ENCODE measurements around the gene CEACAM19.
"Not testable (repeated sequence)": the region's sequence is repeated elsewhere in the genome, so short reads cannot be mapped to it uniquely, and the experiment has no call there.

The CEACAM19 gene, protein sequence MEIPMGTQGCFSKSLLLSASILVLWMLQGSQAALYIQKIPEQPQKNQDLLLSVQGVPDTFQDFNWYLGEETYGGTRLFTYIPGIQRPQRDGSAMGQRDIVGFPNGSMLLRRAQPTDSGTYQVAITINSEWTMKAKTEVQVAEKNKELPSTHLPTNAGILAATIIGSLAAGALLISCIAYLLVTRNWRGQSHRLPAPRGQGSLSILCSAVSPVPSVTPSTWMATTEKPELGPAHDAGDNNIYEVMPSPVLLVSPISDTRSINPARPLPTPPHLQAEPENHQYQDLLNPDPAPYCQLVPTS

GRCh38 chr19:44671400-44671799 lies at the start of gene CEACAM19:
TSS of gene CEACAM19 (plus strand) at chr19:44671482. CDS start at chr19:44671932, 450 bp downstream.
- no peak for DNase-seq

GRCh38 chr19:44623080-44623479 lies 48.2 kb upstream of the CEACAM19 start:
- no peak for DNase-seq

GRCh38 chr19:44623626-44624025 lies 47.7 kb upstream of the CEACAM19 start:
- DNase-seq = no peak

DNA sequence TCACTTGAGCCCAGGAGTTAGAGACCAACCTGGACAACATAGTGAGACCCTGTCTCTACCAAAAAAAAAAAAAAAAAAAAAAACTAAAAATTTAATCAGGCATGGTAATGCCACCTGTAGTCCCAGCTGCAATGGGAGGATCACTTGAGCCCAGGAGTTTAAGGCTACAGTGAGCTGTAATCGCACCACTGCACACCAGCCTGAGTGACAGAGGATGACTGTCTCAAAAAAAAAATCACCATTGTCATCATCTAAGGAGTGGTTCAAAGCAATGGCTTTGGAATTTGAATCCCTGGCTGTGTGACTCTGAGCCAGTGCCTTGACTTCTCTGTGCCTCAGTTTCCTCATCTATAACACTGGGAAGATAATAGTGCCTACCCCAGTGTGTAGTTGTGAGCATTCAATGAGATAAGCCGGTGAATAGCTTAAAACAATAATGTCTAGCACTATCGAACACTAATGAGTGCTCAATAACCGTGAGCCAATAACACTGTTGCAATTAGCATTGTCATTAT lies 46.4 kb upstream of the CEACAM19 start:
- DNase-seq = no peak

DNA sequence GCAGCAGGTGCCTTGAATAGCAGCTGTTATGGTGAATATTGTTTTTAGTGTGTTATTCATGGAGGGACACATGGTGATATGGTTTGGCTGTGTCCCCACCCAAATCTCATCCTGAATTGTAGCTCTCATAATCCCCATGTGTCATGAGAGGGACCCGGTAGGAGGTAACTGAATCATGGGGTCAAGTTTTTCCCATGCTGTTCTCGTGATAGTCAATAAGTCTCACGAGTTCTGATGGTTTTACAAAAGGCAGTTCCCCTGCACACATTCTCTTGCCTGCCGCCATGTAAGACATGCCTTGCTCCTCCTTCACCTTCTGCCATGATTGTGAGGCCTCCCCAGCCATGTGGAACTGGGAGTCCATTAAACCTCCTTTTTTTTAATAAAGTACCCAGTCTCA lies 45.6 kb upstream of the CEACAM19 start:
- not testable (repeated sequence) for DNase-seq

DNA sequence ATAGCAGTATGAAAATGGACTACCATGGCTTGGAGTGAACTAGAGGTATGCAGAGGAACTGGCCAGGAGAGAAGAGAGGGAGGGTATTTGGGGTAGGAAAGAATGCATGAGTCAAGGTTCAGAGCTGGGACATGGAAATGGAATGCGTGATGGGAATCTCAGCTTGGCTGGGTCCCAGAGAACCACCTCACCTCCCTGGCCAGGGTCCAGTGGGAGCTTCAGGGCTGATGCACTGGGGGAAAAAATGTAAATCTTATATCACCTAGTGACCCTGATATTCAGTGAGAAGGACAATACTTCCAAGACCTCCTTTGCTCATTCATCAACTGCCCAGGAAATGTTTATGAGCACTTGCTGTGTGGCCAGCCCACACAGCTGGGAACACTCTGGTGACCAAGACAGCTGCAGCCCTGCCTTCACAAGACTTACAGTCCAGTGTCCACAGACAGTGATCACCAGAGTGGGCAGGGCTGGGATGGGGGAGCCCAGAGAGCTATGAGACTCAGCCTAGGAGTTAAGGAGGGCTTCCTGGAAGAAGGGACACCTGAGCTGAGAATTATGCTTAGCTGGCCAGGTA lies 45.1 kb upstream of the CEACAM19 start:
- DNase-seq = peak; percentile 64

- no peak for DNase-seq
Measured at GRCh38 chr19:44627631-44628030, 43.7 kb upstream of the CEACAM19 start.

DNA sequence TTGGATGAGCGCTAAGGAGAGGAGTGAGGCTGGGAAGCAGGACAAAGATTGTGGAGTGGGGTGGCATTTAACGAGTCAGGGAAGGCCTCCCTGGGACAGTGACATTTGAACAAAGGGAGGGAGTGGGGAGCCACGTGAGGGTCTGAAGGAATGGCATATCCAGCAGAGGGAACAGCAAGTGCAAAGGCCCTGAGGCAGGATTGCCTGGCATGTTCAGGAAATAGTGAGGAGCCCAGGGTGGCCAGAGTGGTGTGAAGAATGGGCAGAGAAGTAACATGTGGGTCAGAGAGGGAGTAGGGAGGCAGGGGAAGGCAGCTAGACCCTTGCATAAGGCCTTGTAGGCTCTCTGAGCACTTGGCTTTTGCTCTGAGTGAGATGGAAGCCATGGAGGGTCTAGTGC lies 42.5 kb upstream of the CEACAM19 start:
- DNase-seq = no peak

- not testable (repeated sequence) for DNase-seq
Measured at GRCh38 chr19:44631611-44632010, 39.7 kb upstream of the CEACAM19 start.

GRCh38 chr19:44634058-44634457 lies 37.2 kb upstream of the CEACAM19 start:
- not testable (repeated sequence) for DNase-seq

DNA sequence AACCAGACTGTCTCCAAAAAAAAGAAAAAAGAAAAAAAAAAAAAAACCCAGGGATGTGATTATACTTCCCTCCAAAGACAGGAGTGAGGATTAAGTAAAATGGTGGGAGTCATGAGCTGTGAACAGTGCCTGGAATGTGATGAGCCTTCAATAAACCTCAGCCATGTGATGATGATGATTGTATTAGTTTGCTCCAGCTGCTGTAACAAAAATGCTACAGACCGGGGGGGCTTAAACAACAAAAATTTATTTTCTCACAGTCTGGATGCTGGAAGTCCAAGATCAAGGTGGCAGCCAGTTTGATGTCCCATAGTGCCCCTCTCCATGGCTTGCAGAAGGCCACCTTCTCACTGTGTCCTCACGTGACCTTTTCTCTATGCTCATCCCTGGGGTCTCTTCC lies 36.5 kb upstream of the CEACAM19 start:
- no peak for DNase-seq

DNA sequence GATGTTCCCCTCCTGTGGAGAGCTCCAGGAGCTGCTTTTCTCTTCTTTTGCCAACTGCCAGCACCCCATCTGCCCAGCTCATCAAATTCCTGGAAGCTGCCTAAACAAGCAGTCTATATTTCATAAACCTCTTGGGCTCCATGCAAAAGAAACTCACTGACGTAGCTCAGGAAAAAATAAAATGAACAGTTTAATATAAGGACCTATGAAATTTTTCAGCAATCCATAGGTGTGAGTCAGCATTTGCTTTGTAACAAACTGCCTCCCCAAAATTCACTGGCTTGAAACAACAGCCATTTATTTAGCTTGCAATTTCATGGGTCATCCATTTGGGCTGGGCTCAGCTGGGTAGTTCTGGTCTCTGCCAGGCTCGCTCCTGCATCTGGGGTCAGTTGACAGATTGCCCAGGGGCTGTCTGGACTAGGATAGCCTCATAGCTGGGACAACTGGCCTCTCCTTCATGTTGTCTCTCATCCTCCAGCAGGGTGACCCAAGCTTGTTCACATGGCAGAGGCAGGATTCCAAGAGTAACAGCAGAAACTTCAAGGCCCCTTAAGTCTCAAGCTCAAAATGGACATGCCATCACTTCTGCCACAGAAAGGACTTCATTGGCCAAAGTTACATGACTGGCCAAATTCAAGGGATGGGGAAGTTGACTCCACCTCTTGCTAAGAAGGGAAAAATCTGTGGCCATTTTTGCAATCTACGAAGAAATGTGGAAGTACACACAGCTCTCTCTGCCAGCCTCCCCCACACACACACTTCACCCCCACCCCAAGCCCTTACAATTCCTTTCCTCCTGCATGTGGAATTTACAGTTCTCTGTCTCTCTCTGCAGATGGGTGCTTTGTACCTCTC lies 35.5 kb upstream of the CEACAM19 start:
- no peak for DNase-seq

- no peak for DNase-seq
Measured at GRCh38 chr19:44636439-44637389, 34.6 kb upstream of the CEACAM19 start.

GRCh38 chr19:44637390-44637764 lies 33.9 kb upstream of the CEACAM19 start:
- DNase-seq = no peak

- no peak for DNase-seq
Measured at GRCh38 chr19:44640518-44640917, 30.8 kb upstream of the CEACAM19 start.

GRCh38 chr19:44641501-44642265 lies 29.6 kb upstream of the CEACAM19 start:
- DNase-seq = no peak

- DNase-seq = no peak
Measured at GRCh38 chr19:44642377-44642776, 28.9 kb upstream of the CEACAM19 start.

- DNase-seq = peak; percentile 54
Measured at GRCh38 chr19:44643605-44644401, 27.5 kb upstream of the CEACAM19 start, which contains the start of gene PVR. TSS of gene PVR (plus strand) at chr19:44643910. CDS start at chr19:44644097, 187 bp downstream.

DNA sequence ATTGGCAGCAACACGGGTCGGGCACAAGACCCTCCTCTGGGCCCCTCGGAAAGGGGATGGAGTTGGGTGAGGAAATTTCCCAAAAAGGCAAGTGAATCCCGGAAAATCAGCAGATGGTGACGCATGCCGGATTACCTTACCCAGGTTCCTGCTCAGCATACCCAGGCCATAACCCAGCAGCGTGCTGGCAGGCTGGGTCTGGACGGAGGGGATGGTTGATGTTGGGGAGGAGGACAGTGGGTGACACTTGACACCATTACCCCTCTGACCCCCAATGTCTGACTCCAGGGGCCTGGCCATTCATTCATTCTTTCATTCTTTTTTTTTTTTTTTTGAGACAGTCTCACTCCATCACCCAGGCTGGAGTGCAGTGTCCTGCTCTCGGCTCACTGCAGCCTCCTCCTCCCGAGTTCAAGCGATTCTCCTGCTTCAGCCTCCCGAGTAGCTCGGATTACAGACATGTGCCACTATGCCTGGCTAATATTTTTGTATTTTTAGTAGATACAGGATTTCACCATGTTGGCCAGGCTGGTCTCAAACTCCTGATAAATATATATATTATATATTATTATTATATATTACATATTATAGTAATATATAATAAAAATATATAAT lies 26.8 kb upstream of the CEACAM19 start:
- DNase-seq = peak; percentile 20

- DNase-seq = no peak
Measured at GRCh38 chr19:44645407-44646048, 25.8 kb upstream of the CEACAM19 start.
